SH-SY5Y (cell line): ENCODE measurements around the gene LONRF3.

Source experiments
- GATA2 ChIP-seq: IDR thresholded peaks from 2 replicates; pipeline ENCODE4 v1.6.1; 2011; ENCODE audit warnings: mild to moderate bottlenecking, low read depth, low read length
- GATA3 ChIP-seq: IDR thresholded peaks from 2 replicates; pipeline ENCODE4 v1.6.1; 2011; ENCODE audit warnings: low read depth, mild to moderate bottlenecking, low read length, moderate library complexity

The LONRF3 gene

GRCh38 chrX:118974088-118974907 lies at the start of gene LONRF3:
TSS of gene LONRF3 (plus strand) at chrX:118974618. CDS start at chrX:118974781, 163 bp downstream.
- TF ChIP-seq GATA2 = no peak
- no peak for TF ChIP-seq GATA3

- TF ChIP-seq GATA2 (no peak), GATA3 (no peak)
Observed at GRCh38 chrX:118928151-118928550, 46.3 kb upstream of the LONRF3 start.

- no peak for TF ChIP-seq GATA3
- TF ChIP-seq GATA2 = no peak
Observed at GRCh38 chrX:118935352-118935751, 39.1 kb upstream of the LONRF3 start.

GRCh38 chrX:118941147-118941546 lies 33.3 kb upstream of the LONRF3 start:
- TF ChIP-seq GATA3 = no peak

- no peak for TF ChIP-seq GATA3
- TF ChIP-seq GATA2 = no peak
Observed at GRCh38 chrX:118943102-118943501, 31.3 kb upstream of the LONRF3 start.

GRCh38 chrX:118945921-118946320 lies 28.5 kb upstream of the LONRF3 start:
- TF ChIP-seq GATA2 (no peak), GATA3 (no peak)

GRCh38 chrX:118948270-118948669 lies 26.1 kb upstream of the LONRF3 start:
- no peak for TF ChIP-seq GATA3
- no peak for TF ChIP-seq GATA2

GRCh38 chrX:118961866-118962560 lies 12.4 kb upstream of the LONRF3 start:
- TF ChIP-seq GATA3 (no peak), GATA2 (no peak)

GRCh38 chrX:118963159-118963558 lies 11.3 kb upstream of the LONRF3 start:
- TF ChIP-seq GATA2 = no peak

- no peak for TF ChIP-seq GATA3
- TF ChIP-seq GATA2 = no peak
Observed at GRCh38 chrX:118964252-118964651, 10.2 kb upstream of the LONRF3 start.

GRCh38 chrX:118965395-118965794 lies 9.0 kb upstream of the LONRF3 start:
- TF ChIP-seq GATA2 (no peak), GATA3 (no peak)

GRCh38 chrX:118968031-118968430 lies 6.4 kb upstream of the LONRF3 start:
- TF ChIP-seq GATA2 (no peak), GATA3 (no peak)

- TF ChIP-seq GATA2 (no peak), GATA3 (no peak)
Observed at GRCh38 chrX:118971552-118971951, 2.9 kb upstream of the LONRF3 start.

- TF ChIP-seq GATA2 (no peak), GATA3 (no peak)
Observed at GRCh38 chrX:118973389-118974087, 880 bp upstream of the LONRF3 start.
